HG03469 (cell line): ENCODE results near the gene C1QTNF6.

Experiments
- ATAC-seq: cut with Tn5 transposase; IDR thresholded peaks from one replicate; pipeline ENCODE4 v1.9.1; 2021; ENCODE audit warnings: mild to moderate bottlenecking, moderate library complexity, moderate number of reproducible peaks; ENCODE audit not compliant: unreplicated experiment

The C1QTNF6 gene

DNA sequence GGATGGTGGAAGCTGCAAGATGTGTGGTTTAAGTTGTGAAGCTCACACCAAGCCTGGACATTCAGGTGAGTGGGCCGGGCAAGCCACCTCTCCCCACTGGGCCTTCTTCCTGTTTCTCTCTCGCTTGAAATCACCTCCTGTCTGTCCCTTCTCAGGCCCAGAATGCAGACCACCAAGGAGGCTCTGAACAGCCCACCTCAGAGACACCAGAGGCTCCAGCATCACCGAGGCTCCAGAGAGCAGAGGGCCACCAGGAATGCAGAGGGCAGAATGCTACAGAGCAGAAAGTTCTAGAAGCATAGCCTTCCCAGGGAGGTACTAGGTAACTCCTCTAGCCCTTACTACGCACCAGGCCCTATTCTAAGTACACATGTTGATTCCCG lies 23.6 kb downstream of the C1QTNF6 start:
- ATAC-seq, result no peak

DNA sequence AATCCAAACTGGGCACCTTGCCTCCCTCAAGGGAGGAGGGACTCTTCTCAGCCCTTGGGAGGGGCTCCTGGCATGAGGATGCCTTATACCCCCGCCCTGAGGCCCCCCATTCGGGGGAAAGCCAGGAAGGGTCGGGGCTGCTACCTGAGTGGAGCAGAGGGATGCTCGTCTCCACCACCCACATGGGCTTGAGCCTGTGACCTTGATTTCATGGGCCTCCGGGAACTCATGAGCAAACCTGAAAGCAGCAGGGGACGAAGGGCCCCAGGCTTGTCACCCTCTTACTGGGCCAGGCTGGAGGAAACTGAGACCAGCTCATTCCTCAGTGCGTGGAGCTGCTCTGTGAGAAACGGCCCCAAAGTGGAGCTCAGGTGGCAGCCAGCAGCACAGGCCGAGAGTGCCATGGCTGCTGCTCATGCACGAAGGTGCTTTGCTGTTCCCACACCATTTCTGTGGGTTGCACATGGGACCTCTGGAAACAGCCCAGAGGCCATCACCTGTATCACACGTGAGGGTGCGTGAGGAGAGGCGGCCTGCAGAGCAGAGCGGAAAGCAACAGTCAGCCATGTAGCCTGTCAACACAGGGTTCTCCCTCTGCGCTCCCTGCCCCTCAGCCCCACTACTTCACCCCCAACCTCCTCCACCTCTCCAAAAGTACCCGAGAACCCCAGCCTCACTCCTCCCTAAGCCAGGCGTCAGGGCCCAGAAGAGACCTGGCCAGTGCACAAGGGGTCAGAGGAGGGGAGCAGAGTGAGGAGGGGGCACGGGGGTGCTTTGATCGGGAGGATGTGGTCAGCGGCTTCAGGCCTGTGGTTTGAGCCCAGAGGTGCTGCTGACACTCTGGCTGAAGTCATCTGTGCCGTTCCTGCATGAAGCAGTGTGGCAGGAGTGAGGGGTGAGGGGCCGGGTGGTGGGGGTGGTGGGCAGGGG lies 24.2 kb downstream of the C1QTNF6 start:
- ATAC-seq, result no peak

DNA sequence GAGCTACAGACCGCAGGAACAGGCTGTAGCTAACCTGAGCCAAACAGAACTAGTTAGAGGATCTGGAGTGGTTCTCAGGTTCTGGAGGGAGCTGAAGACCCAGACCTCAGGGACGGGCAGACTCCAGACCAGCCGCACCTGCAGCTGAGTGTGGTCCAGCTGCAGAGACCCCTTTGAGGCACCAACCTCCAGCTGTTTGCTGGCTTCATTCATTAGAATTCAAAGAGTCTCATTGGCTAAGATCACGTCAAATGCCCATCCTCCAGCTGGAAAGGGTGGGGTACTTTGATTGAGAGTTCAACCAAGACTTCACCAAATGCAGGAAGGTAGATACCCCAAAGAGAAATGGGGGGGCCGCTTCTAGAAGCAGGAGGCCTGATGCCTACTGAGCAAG lies 25.0 kb downstream of the C1QTNF6 start:
- ATAC-seq, result no peak

DNA sequence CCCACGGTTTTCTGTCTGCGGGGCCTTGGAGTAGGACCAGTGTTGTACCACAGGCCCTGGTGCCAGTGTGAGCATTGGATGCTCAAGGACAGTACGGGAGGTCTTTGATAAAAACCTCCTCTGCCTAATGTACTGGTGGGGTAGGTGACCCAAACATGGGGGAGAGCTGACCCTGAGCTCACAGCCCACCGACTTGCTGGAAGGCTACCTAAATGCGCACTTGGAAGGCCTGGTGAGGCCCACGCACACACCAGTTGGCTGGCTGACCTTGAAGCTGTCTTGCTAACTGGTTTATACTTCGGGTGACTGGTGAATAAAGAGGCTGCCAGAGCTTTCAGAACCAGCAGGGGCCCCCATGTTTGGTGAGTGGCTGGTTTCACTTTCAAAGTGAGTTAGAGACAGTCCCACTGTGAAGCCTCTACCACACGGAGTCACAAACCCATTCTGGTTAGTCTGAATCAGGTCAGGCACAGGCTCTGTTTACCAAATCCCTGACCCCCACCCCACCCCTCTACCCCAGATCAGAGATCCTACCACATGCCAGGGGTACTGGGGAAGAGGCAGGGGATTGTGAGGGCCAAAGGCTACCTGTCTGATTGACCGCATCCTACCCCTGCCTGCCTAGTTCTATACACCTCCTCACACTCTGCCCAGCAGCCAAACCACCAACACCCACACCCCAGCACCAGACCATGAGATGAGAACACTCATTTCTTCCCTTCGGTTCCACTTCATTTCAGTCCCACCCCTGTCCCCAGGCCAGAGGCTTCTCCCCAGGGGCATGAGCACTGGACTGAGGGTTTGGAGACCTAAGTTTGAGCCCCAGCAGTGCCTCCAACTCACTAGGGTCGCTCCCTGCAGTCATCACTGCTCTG lies 25.6 kb downstream of the C1QTNF6 start:
- ATAC-seq, result no peak

DNA sequence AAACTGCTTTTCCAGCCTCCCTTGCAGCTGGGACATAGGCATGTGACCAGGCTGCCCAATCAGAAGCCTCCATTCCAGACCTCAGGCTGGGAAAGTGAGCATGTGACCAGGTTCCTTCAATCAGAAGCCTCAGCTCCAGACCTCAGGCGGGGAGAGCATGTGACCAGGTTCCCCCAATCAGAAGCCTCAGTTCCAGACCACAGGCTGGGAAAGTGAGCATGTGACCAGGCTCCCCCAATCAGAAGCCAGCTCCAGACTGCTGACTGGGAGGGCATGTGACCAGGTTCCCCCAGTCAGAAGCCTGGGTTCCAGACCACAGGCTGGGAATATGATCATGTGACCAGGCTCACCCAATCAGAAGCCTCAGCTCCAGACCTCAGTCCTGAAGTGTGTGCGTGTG lies 26.6 kb downstream of the C1QTNF6 start:
- no peak for ATAC-seq

DNA sequence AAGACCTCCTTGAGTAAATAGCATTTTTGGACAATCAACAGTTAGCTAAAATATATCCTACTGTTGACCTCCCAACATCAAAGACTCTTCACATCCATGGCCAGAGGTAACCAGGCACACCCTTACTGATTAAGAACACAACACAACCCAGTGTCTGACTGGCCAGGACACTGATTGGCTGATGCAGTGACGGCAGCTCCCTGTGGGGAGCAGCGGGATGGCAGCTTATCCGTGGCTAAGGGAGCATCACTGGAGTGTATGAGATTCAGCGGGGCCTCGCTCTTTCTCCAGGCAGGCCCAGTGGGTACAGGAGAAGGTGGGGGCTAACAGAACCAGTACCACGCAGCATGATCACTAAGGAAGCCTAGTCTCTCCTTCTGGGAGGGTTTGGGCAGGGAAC lies 28.0 kb downstream of the C1QTNF6 start:
- ATAC-seq, result no peak

DNA sequence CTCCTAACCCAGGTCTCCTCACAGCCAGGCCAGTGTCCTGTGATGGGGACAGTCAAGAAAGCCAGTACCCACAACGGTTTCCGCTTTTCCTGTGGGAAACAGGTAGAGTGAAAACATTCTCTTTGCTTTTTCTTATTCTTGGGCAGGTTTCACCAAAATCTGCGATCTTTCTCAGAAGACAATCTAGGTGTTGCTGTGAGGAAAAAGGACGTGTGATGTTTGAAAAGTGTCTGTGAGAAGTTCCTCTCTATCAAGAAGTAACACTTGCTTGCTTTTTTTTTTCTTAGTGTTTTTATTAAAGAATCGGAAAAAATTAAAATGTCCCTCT lies 29.1 kb downstream of the C1QTNF6 start:
- ATAC-seq, result no peak

DNA sequence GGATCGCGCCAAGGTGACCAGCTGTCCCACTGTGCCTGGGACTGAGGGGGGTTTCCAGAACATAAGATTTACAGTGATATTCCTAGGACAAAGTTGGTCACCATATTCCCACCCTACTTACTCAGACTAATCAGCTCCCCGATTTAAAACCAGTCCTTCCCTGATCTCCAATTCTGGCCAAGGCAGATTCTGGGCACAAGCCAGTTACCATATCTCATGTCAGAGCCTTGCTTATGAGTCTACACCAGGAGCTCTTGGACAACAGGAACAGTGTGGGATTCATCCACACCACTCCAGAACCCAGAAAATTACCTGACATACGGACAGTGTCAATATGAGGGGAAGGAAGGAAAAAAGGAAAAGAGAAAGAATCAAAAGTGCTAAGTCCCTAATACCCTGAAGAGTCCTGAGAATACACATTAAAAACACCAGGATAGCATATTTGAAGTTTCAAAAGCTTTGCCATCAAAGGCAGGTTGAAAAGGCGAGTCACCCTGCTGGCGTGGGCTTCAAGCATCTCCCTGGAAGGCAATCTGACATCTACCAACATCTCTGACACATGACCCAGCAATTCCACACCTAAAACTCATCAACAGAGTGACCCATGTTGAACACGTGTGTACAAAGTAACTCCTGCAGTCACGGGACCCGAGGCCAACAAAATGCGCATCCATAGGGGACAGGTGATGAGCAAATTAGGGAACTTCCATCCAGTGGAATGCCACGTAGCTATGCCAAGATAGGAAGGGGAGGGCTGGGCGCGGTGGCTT lies 30.3 kb downstream of the C1QTNF6 start:
- no peak for ATAC-seq

DNA sequence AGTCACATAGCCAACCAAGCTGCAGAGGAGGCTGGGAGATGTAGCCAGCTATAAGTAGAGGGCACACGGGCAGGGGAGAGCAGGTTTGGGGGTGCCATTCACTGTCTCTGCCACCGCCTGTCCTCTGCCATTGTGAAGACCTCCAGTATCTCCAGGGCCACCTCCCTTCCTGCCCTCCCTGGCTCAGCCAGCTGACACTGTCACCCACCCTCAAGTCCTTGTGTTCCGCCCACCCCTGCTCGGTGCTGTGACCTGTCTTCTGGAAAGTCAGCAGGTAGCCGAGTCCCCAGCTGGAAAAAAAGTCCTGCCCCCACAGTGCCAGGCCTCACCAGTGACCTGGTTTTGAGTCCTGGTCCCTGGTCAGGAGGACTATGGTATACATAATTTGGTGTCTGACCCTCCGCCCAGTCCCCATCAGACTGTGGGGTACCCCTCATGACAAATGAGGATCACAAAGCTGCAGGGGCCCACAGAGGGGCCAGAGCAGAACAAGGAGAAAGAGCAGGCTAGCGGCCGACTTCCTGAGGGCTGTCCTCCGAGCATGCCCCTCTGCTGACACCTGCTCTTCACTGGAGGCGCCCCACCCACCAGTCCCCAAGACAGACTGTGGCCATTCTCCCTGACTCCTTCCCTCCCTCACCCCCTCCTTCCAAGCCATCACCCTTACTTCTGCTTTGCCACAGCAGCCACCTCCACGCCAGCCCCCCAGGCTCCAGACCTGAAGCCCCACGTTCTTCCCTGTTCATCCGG lies 31.2 kb downstream of the C1QTNF6 start:
- ATAC-seq, result no peak

DNA sequence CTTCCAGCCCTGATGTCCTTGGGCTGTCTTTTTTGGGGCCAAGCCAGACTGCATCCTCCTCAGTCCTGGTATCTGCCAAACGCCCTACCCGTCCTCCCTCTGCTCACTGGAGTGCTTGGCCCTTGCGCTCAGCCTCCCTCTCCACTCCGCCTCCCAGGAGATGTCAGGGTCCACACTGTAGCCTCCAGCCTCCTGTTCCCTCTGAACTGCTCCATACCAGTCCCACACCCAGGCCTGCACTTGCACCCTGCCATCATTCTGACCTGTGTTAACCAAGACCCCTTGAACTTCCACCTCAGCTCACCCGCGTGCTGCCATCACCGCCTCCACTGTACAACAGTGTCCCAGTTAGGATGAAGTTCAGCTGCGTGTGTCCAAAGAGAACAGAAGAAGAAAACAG lies 32.1 kb downstream of the C1QTNF6 start:
- no peak for ATAC-seq

DNA sequence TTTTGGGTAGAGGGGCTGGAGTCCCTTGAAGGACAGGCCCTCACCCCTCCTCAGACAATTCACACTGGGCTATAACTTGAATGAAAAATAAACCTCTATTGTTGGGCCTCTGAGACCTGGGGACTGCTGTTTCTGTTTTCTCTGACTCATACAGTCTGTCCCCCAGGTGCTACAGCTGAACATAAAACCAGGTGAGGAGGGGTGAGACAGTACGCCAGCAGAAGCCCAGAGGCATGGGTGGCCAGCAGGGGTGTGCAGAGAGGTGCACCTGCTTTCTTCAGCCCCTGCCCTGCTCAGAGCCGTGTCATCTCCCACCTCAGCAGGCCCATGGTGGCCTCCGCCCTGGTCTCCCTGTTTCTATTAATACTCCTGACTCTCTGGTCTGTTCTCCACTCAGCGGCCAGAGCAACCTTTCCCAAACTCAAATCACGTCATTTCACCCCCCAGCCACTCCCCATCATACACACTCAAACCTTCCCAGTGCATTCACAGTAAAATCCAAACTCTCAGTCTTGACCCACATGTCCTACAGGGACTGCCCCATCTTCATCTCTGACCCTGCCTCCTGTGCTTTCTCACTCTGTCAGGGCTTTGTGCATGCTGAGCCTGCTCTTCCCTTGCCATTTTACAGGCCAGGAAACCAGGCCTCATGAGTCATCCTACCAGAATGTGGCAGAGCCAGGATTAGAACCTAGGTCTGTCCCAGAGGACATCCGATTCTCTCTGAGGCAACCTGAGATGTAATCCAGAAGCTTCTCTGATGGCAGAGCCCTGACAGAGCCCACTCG lies 32.9 kb downstream of the C1QTNF6 start:
- ATAC-seq, result no peak

DNA sequence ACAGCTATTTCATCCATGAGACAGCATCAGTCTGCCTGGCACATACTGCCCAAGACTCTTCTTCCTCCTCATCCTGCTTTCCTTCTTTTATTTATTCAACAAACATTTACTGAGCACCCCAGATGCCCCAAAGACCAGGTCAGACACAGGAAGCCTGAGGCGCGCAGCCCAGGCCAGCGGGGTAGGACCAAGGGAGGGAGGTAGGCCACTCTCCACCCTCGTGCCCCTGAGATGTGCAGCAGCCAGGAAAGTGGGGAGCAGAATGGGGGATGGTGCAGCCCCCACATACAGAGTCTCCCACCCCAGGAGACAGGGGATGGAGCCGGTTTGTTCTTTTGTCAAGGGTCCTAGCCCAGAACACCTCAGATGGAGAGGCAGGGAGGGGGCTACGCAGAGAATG lies 34.1 kb downstream of the C1QTNF6 start:
- ATAC-seq, result no peak

DNA sequence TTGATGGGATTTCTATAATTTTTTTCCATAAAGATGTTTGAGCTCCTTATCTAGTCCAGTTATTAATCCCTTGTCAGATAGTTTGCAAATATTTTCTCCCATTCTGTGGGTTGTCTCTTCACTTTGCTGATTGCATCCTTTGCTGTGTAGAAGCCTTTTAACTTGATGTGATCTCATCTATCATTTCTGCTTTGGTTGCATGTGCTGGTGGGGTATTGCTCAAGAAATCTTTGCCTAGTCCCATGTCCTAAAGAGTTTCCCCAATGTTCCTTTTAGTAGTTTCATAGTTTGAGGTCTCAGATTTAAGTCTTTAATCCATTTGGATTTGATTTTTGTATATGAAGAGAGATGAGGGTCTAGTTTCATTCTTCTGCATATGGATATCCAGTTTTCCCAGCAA lies 36.6 kb downstream of the C1QTNF6 start:
- no peak for ATAC-seq

DNA sequence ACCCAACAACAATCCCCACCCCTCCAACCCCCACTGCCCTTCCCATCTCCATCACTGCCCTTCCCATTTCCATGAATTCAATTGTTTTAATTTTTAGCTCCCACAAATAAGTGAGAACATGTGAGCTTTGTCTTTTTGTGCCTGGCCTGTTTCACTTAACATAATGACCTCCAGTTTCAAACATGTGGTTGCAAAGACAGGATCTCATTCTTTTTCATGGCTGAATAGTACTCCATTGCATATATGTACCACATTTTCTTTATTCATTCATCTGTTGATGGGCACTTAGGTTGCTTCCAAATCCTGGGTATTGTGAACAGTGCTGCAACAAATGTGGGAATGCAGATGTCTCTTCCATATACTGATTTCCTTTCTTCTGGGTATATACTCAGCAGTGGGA lies 37.3 kb downstream of the C1QTNF6 start:
- no peak for ATAC-seq

DNA sequence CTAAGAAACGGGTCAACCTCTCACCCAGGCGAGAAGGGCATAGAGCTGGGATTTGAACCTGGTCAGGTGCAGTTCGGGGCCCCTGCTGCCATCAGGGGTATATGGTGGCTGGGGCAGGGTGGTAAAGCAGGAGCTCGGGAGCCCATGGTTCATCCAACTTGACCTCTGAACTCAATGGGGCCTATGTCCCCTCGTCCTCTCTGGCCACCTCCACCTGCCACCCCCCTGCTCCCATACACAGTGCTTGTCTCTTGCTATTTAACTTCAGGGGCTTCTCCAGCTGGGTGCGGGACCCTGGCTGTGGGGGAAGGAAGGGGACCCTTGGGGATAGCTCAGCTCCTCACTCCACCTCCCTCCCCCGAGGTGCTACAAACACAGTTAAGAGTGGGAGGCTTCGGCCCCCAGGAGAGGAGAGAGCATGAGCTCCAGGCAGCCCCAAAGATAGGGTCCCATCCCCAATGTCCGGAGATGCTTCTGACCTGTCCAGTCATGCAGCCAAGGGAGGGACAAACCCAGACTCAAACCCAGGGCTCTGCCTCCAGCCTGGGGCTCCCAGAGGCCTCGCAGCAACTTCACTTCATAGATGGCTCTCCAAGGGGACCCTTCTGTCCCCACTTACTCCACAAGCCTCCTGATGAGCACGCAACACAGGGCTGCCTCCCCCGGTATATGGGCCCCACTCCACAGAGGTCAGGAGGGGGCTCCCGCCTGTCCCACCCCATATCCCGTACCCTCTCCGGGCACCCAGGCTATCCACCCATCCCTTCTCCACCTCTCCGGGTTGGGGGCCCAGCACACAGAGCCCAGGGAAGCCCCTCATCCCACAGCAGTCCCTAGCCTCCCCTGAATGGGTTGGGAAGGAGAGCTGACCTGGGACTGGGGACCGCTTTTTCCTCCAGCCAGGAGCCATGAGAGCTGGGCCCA lies 39.0 kb downstream of the C1QTNF6 start:
- no peak for ATAC-seq

DNA sequence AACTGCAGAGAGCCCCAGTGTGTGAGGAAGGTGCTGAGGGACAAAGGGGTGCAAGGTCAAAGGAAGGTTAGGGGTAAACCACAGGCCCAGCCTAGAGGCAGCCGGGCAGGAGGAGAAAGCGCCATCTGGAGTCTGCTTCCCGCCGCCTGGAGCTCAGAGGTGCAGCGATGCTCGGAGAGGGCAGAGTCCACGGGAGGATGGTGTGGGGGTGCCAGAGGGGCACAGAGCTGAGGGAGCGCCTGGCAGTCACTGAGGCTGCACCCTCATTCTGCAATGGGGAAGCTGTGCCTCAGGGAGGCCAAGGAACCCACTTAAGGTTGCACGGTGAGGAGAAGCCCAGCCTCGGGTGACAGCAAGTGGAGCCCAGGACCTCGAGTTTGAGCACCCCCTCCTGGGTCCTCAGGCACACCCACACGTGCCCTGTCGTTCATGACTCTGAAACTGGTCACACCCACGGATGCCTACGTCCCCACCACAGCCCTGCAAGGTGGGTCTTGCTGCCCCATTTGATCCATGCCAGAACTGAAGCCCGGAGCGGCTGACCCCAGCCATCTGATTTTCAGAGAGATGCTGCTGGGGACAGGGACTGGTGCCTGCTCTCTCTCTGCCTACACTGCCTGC lies 39.9 kb downstream of the C1QTNF6 start:
- no peak for ATAC-seq

DNA sequence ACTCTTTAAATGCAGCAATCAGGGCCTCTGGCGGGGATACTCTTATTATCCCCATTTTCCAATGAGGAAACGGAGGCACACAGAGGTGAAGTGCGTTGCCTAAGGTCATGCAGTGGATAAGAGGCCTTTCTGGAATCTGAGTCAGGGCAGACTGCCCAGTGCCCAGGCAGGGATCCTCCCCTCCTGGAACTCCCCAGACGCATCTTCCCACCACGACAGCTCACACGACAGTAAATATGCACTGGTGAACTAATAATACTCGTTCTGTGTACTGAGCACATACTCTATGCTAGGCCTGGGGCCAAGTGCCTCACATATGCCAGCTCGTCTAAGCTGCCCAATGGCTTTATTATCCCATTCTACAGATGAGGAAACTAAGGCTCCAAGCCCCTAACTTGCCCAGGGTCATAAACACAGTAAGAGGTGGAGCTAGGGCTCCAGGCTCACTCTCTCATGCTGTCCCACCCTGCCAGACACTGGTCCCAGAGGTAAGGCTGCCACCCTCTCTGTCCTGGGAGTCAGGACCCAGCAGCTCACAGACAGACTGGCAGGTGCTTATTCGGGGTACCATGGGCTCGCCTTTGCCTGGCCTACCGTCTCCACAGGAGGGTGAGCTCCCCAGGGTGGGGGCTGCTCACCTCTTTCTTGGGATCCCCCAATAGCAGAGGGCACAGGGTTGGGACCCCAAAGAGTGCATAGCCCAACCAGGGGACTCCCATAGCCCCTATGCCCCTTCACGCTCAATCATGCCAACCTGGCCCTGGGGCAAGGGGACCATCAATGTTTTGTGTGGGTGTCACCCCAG lies 40.7 kb downstream of the C1QTNF6 start:
- ATAC-seq, result no peak
